Gastrocnemius medialis (tissue), 4 donors: Measurements from ENCODE around the gene ABCB8. TPM values are rescaled to one million over a fixed set of nuclear protein-coding genes. Genes with fewer than 3 reads are reported as not detected.

Experiments used
- ATAC-seq, 2 donors: fragments of 150-250 bp; one replicate each; pipeline ENCODE4 v1.9.1; 2016
- DNase-seq, 2 donors: peaks; one replicate each; pipeline ENCODE4 v3.0.0-alpha.2; 2019
- H3K27ac ChIP-seq, 4 donors: fragments of 200-600 bp; sonication (generic); 1 replicate in 1 of 4; 2 replicates in 3 of 4; pipeline ENCODE4 v1.5.1; 2016 to 2018; ENCODE audit warnings: mild to moderate bottlenecking in 2 of 4, moderate library complexity in 1 of 4
- H3K27me3 ChIP-seq, 3 donors: fragments of 200-600 bp; sonication (generic) in 2 of 3; 1 replicate in 1 of 3; 2 replicates in 2 of 3; pipeline versions ENCODE4 v1.5.1 to v1.6.0; 2016 to 2019; ENCODE audit warnings: mild to moderate bottlenecking in 1 of 3, moderate library complexity in 1 of 3
- H3K36me3 ChIP-seq, 2 donors: fragments of 200-600 bp; sonication (generic) in 1 of 2; one replicate each; pipeline ENCODE4 v1.5.1; 2017 to 2018
- H3K4me1 ChIP-seq, 2 donors: fragments of 200-600 bp; sonication (generic) in 1 of 2; one replicate each; pipeline ENCODE4 v1.5.1; 2016 to 2017; ENCODE audit warnings: mild to moderate bottlenecking in 2 of 2
- H3K4me3 ChIP-seq, 4 donors: fragments of 200-600 bp; sonication (generic) in 3 of 4; 1 replicate in 1 of 4; 2 replicates in 3 of 4; pipeline ENCODE4 v1.5.1; 2016 to 2019; ENCODE audit warnings: mild to moderate bottlenecking in 2 of 4
- H3K9me3 ChIP-seq, 3 donors: fragments of 200-600 bp; sonication (generic) in 2 of 3; 1 replicate in 1 of 3; 2 replicates in 2 of 3; pipeline ENCODE4 v1.5.1; 2016 to 2019
- POLR2A ChIP-seq, 2 donors: fragments of 450-650 bp; IDR thresholded peaks; one replicate each; pipeline ENCODE4 v1.6.1; 2017; ENCODE audit warnings: antibody characterized with exemption in 2 of 2, mild to moderate bottlenecking in 2 of 2, moderate library complexity in 2 of 2
- in situ Hi-C, 4 donors: fragments of 200-750 bp; cut with MboI; loops; one replicate each; pipeline versions ENCODE4 v1.15.0 to v1.8.0; 2017; ENCODE audit warnings: low sequenced_read_pairs in 4 of 4
- intact Hi-C: fragments of 100-400 bp; cut with DNase I; formaldehyde crosslinking; loops from one replicate; pipeline ENCODE4 v1.15.1; 2023; ENCODE audit warnings: low total_unique reads
- total RNA-seq, 4 donors: library from RNA; depleted of rRNA; stranded (reverse); fragments of >200 nt; gene quantifications; one replicate each; pipeline versions ENCODE4 v1.1.0 to v1.2.3, GENCODE V29; 2016
- TF ChIP-seq, protein P1 (sequence below), 5 experiments: fragments of 450-650 bp in 3 of 5; fragments of 200-600 bp in 2 of 5; sonication (generic) in 2 of 5; IDR thresholded peaks in 4 of 5; conservative IDR thresholded peaks in 1 of 5; 1 replicate in 4 of 5; 2 replicates in 1 of 5; pipeline ENCODE4 v1.5.1; 2016 to 2019; ENCODE audit warnings: antibody characterized with exemption in 5 of 5, mild to moderate bottlenecking in 3 of 5, moderate library complexity in 3 of 5

The ABCB8 gene
- total RNA-seq, 4 donors from 2014 or later = 10.4 to 25.7 (median 16.2) TPM

DNA sequence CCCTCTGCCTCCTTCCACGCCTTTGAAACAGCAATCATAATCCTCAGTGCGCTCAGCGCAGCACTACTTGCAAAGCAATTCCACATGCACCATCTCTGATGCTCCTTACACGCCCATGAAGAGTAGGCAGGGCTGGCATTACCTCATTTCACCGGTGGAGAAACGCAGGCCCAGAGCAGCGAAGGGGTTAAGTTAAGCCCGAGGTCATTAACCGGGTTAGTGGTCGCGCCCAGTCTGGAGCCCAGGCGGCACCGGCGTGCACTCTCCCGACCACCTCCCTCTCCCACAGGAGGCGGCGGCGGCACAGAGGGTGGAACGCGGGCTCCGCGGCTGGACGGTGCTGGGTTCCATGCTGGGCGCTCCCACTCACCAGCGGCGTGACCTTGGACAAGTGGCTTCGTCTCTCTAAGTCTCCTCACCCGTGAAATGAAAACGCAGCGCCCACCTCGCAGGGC lies 51.8 kb downstream of the ABCB8 start:
- H3K4me1 ChIP-seq = peaks cover 34 to 42% of the 10 kb centered on the region in 2 donors

DNA sequence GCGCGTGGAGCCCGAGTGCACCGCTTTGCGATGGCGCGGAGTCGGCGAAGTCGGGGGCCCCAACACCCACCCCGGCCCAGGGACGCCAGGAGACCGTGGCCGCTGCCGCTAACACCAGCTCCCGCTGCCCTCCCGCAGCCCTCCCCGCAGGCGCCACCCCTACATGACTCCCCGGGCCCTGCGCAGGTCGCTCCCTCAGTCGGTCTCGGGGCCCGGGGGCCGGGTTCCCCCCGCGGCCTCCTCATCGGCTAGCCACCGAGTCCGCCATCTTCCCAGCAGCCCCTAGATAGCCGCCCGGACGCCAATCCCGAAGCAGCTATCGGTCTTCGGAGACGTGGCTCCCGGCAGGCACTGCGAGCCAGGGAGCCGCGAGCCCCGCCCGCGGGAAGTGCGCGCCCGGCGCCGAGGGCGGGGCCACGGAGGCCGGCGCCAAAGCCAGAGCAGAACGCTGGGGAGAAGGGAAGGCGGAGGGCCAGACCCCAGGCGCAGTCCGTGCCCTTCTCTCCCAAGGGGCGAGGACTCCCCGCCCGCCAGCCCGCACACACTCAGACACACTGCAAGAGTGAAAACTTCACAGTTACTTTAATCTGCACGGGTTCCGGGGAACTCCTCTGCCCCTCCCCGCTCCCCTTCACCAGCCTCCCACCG lies 52.4 kb downstream of the ABCB8 start, which contains the start of gene FASTK:
Gene FASTK, minus strand, starts transcription at position 288 of the 648 bp plus-strand sequence. Its CDS starts 43 bp downstream, at position 245.
- ATAC-seq (peak; percentile 77 to 85), DNase-seq (peak; percentile 87 to 90)
- Histone ChIP-seq H3K27ac (peak within 1 kb of the TSS; percentile 90 to 99 (median 94)), H3K36me3 (no peaks in the 10 kb centered on the region), H3K4me3 (peak within 1 kb of the TSS; percentile 96 to 99 (median 98)), H3K9me3 (no peaks in the 10 kb centered on the region), H3K27me3 (no peaks in the 10 kb centered on the region), H3K4me1 (peaks cover 34 to 47% of the 10 kb centered on the region in 2 donors)
- intact Hi-C loops (loop anchor here (1.0 to 10.0 kb wide), 6 partner anchors 21 to 1384 kb away; partner anchors contain the start of genes ABCB8, ASB10, SLC4A2 and SMARCD3), in situ Hi-C loops (no loop called here)
- TF ChIP-seq, protein P1, sequence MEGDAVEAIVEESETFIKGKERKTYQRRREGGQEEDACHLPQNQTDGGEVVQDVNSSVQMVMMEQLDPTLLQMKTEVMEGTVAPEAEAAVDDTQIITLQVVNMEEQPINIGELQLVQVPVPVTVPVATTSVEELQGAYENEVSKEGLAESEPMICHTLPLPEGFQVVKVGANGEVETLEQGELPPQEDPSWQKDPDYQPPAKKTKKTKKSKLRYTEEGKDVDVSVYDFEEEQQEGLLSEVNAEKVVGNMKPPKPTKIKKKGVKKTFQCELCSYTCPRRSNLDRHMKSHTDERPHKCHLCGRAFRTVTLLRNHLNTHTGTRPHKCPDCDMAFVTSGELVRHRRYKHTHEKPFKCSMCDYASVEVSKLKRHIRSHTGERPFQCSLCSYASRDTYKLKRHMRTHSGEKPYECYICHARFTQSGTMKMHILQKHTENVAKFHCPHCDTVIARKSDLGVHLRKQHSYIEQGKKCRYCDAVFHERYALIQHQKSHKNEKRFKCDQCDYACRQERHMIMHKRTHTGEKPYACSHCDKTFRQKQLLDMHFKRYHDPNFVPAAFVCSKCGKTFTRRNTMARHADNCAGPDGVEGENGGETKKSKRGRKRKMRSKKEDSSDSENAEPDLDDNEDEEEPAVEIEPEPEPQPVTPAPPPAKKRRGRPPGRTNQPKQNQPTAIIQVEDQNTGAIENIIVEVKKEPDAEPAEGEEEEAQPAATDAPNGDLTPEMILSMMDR (IDR thresholded peaks at IDR 0.05 in 4 of 5, conservative IDR thresholded peaks at IDR 0.05 in 1 of 5) = no peak
- peak; percentile 70 to 79 for TF ChIP-seq POLR2A (IDR thresholded peaks at IDR 0.05)

More for the DNA sequence above, 51.8 kb downstream of the ABCB8 start:
- DNase-seq (no peak), ATAC-seq (peak; percentile 1 to 4)
- Histone ChIP-seq H3K27ac (peak overlapping the region; percentile 90 to 99 (median 94)), H3K4me3 (peak overlapping the region; percentile 96 to 99 (median 98)), H3K9me3 (no peaks in the 10 kb centered on the region), H3K36me3 (peaks cover 0 to 3% of the 10 kb centered on the region in 2 donors), H3K27me3 (no peaks in the 10 kb centered on the region)
- intact Hi-C loops = loop anchor here (1.0 to 10.0 kb wide), 6 partner anchors 21 to 1385 kb away; partner anchors contain the start of genes ABCB8, ASB10, SLC4A2 and SMARCD3
- in situ Hi-C loops = no loop called here
- TF ChIP-seq, protein P1 (IDR thresholded peaks at IDR 0.05 in 4 of 5, conservative IDR thresholded peaks at IDR 0.05 in 1 of 5) = no peak
- TF ChIP-seq POLR2A (IDR thresholded peaks at IDR 0.05) = no peak

DNA sequence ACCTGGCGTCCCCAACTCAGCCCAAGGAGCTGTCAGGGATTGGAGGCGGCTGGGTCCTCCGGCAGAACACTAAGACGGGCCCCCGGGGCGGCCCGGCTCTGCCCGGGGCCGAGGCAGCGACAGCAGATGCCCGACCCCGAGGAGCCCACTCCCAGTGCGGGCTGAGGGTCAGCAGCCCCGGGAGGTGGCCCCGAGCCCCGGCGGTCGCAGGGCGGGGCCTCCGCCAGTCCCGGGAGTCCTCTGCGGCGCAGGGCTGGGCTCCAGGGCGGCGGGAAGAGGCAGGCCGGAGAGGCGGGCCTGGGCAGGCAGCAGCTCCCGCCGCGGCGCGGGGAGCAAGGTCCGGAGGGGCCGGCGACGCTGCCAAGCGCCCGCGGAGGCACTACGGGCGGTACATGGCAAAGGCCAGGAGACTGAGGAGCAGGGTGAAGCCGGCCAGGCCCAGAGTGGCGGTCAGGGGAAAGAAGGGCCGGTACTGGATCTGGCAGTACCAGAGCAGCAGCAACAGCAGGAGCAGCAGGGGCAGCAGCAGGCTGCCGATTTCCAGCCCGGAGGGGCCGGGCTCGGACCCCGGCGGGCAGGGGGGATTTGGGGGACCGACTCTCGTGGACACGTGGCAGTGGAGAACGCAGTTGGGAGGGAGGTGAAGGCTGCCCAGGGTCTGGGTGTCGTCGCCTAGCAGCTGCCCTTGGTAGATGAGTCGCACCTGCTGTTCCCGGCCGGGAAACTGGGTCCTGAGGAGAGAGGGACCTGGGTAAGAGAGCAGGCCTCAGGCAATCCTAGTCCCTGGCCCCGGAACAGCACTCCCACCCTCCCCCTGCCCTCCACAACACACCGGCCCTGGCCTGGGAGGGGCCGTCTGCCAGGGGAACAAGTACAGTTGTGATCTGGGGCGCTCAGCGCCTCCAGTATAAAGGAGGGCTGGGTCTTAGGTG lies 53.2 kb downstream of the ABCB8 start:
- intact Hi-C loops = loop anchor here (5.0 to 10.0 kb wide), 4 partner anchors 106 to 1383 kb away; partner anchors contain the start of genes ASB10 and SMARCD3
- H3K4me1 ChIP-seq = peaks cover 34 to 50% of the 10 kb centered on the region in 2 donors
- peak in 1 of 2 donors; percentile 1 for TF ChIP-seq POLR2A (IDR thresholded peaks at IDR 0.05)
- TF ChIP-seq, protein P1 (IDR thresholded peaks at IDR 0.05 in 4 of 5, conservative IDR thresholded peaks at IDR 0.05 in 1 of 5) = no peak
- H3K9me3 ChIP-seq = no peaks in the 10 kb centered on the region
- in situ Hi-C loops = no loop called here
- no peaks in the 10 kb centered on the region for H3K27me3 ChIP-seq
- ATAC-seq (no peak), DNase-seq (no peak)
- H3K36me3 ChIP-seq = no peaks in the 10 kb centered on the region
- peak overlapping the region; percentile 96 to 99 (median 98) for H3K4me3 ChIP-seq
- peak overlapping the region; percentile 90 to 99 (median 94) for H3K27ac ChIP-seq
